HG02852 (cell line): Measurements from ENCODE around the gene MAP1LC3B.

Source experiments
- ATAC-seq: cut with Tn5 transposase; IDR thresholded peaks from one replicate; pipeline ENCODE4 v1.9.1; 2021; ENCODE audit warnings: mild to moderate bottlenecking, moderate library complexity; ENCODE audit not compliant: unreplicated experiment

Gene MAP1LC3B

DNA sequence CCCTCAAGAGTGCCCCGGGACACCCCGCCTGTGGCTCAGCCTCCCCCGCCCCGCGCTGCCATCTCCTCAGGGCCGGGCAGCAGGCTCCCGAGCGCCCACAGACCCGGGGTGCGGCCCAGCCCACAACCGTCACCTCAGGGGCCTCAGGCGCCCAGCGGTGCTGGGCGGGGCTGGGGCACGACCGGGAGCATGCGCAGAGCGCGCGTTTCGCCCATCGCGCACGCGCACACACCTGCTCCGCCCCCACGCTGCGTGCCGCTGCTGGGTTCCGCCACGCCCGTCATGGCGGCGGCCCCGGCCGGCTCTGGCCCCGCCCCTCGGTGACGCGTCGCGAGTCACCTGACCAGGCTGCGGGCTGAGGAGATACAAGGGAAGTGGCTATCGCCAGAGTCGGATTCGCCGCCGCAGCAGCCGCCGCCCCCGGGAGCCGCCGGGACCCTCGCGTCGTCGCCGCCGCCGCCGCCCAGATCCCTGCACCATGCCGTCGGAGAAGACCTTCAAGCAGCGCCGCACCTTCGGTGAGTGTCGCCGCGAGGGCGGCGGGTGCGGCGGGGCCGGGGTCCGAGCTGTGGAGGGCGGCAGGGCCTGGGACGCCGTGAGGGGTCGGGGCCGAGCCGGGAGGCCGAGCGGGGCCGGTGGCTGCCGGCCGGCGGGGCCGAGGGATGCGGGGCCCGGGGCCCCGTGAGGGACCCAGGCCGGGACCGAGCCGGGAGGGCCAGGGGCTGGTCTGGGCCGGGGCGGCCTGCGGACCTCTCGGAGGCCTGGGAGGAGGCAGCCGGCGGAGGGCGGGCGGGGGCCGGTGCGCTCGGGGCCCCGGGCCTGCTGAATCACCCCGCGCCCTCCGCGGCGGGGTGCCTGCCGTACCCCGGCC, at the start of gene MAP1LC3B:
Gene MAP1LC3B (plus strand): TSS at position 387 of the 871 bp plus-strand sequence. CDS start 92 bp downstream, at position 479.
- ATAC-seq, result peak; percentile 64

GRCh38 chr16:87342504-87342903, 49.6 kb upstream of the MAP1LC3B start:
- ATAC-seq, result no peak

GRCh38 chr16:87342978-87343752, 49.0 kb upstream of the MAP1LC3B start:
- ATAC-seq, result no peak

DNA sequence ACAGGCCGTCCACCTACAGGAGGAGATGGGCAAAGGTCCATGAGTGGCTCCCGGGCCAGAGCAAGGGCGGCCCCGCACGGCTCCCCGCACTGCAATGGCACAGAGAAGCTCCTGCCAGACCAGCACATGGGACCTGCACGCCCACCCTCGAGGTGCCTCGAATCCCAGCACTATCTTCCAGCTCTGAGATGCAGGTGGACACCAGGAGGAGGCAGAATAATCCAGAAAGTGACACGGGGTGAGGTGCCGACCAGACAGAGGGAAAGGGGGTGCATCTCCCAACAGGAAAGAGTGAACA, 48.4 kb upstream of the MAP1LC3B start:
- ATAC-seq, result no peak

DNA sequence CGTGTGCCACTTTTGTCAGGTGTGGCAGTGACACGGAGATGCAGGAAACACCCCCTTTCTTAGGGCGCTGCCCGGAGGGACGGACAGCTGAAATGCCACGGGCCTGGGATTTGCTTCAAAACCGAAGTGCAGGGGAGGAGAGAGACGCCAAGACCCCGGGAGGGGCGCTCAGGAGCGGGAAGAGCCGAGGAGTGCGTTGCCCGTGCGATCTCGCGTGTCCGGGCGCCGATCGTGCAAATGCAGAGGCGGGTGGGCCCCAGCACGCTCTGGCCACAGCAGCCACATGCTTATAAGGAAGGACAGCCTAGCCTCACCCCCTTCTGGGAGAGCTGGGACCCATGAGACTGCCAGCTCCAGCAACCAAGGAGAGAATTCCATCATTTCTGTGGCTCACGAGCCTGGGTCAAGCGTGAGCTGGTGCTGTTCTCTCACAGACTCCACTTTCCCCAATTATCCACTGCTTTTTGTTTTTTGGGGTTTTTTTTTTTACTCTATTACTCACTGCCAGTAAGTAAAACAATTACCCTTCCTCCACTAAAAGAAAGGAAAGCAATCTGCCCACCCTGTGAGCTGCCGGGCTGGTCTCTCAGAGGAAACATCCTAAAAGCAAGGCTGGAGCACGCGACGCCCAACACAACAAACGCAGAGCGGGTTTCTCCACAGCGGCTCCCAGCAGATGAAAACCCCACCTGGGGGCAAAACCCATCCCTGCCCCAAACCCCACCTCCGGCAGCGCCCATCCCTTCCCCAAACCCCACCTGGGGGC, 47.8 kb upstream of the MAP1LC3B start:
- ATAC-seq, result no peak

GRCh38 chr16:87344931-87345631, 47.1 kb upstream of the MAP1LC3B start:
- ATAC-seq, result no peak

DNA sequence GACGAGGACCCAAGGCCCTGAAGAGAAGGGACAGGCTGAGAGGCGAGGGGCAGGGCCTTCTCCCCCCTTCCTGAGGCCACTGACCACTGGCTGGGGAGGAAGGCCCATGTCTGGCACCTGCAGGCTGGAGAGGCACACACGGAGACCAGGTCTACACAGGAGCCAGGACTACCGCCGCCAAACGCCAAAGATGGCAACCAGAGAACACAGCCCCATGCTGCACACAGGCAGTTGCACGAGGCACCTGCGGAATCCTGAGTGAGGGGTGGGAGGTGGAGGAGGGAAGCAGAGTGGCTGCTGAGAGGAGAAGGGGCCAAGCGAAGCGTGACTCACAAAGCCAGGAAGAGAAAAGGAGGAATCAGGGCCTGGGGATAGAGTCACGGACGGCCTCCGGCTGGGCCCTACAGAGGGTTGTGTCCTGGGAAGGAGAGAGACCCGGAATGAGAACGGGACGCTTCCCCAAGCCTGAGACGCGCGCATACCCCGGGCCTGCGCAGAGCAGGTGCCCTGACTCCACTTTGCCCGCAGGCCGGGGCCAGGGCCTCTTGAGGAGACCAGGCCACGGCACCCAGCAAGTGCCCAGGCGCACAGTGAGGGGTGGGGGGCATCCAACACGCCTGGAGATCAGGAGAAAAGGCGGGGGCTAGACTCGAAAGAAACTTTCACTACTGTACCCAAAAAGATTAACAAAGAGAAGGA, 46.3 kb upstream of the MAP1LC3B start:
- no peak for ATAC-seq

DNA sequence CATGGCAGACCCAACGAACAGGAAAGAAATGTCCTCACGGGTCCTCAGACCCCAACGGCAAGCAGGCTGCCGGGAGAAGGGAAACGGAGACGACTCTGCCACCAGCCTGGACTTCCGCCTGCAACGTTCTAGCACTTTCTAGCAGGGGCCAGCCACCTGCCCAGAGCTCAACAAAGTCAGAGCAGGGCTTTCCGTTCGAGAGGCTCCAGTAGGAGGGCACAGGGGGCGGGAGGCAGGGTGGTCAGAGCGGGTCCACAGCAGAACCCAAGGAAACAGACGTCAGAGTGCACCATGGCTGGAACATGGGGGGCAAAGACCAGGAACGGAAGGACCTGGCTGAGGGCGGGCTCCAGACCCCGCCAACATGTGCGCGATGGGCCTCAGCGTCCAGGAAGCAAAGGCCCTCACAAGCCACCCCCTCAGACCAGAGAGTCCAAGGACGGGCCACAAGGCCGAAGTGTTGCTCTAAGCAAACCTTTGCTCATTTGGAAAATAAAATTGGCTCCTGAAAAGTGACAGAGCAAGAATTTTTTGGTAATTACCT, 45.5 kb upstream of the MAP1LC3B start:
- ATAC-seq, result no peak

- ATAC-seq, result no peak
These were observed 44.1 kb upstream of the MAP1LC3B start for GRCh38 chr16:87347932-87348615.

DNA sequence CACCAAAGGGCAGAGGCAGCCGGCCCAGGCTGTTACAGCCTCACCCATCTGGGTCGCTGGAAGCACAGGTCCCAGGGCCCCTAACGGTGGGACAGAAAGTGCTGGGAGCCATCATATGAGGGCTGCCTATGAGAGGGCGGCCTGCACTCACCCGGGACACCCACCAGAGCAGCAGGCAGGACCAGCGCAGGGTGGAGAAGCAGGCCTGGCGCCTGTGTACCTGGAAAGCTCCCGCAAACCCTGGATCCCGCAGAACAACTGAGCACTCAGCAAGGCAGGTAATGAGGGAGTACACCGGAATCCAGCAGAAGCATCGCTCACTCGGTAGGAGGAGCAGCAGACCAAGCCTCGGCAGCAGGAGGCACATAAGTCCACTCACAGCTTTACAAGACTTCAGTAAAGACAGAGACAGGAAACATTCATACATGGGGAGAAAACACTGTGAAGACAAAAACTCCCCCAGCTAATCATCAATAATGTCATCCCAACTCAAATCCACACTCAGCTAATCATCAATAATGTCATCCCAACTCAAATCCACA, 43.4 kb upstream of the MAP1LC3B start:
- ATAC-seq, result no peak

DNA sequence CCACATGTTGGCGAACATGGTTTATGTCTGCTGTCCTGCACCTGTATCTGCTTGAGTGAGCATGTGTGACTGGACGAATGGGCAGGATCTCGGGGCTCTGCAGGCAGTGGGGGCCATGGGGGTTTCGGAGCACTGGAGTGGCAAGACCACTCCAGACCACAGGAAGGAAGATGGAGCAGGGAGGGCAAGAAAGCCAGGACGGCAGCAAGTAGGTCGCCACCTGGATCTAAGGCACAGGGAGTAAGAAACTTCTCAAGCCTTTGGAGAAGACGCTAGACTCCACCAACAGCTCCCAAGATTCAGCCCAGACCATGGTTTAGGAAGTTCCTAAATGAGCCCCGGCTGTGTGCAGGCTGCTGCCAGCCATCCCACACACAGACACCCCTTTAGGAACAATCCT, 42.1 kb upstream of the MAP1LC3B start:
- no peak for ATAC-seq

GRCh38 chr16:87350681-87351319, 41.3 kb upstream of the MAP1LC3B start:
- no peak for ATAC-seq

- no peak for ATAC-seq
These were observed 40.8 kb upstream of the MAP1LC3B start for GRCh38 chr16:87351320-87351698.

DNA sequence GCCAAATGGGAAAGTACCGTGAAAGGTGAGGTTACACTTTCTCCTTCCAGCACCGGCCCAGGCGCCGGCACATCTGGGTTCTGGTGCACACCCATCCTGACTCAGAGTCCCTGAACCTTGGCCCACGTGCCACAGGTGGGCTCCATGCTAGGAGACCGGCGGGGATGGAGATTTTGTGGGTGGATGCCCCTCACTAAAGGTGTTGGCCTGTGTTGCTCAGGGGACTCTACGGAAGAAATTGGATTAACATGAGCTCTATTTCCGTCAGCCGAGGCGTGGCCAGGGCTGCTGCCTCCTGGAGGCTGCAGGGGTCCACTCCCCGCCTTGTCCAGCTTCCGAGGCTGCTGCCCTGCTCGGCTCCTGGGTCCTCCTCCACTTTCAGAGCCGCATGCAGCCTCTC, 39.3 kb upstream of the MAP1LC3B start:
- no peak for ATAC-seq

- no peak for ATAC-seq
These were observed 38.5 kb upstream of the MAP1LC3B start for GRCh38 chr16:87353613-87354012.

- ATAC-seq, result no peak
These were observed 35.7 kb upstream of the MAP1LC3B start for GRCh38 chr16:87356491-87356853.

GRCh38 chr16:87358250-87358649, 33.9 kb upstream of the MAP1LC3B start:
- ATAC-seq, result no peak

GRCh38 chr16:87358696-87359095, 33.4 kb upstream of the MAP1LC3B start:
- no peak for ATAC-seq

- ATAC-seq, result no peak
These were observed 33.0 kb upstream of the MAP1LC3B start for GRCh38 chr16:87359121-87359520.
